Nephron (organoid): ENCODE measurements around the gene MELTF.
A peak's percentile ranks its signal among the peaks of the same experiment; 100 is the strongest.

Experiments
- H3K27ac Mint-ChIP-seq, 3 experiments: 2 replicates each; pipeline ENCODE4 v1.8.0; 2020; ENCODE audit warnings: mixed read lengths in 3 of 3, mild to moderate bottlenecking in 2 of 3, moderate library complexity in 1 of 3
- H3K27me3 Mint-ChIP-seq: 2 replicates; pipeline ENCODE4 v1.8.0; 2021; ENCODE audit warnings: low read depth, mild to moderate bottlenecking, moderate library complexity, mixed read lengths
- H3K36me3 Mint-ChIP-seq: 2 replicates; pipeline ENCODE4 v1.8.0; 2020; ENCODE audit warnings: low read depth, mixed read lengths
- H3K4me1 Mint-ChIP-seq: 2 replicates; pipeline ENCODE4 v1.8.0; 2020; ENCODE audit warnings: mixed read lengths
- H3K4me3 Mint-ChIP-seq, 3 experiments: 2 replicates each; pipeline ENCODE4 v1.8.0; 2020; ENCODE audit warnings: mild to moderate bottlenecking in 3 of 3, mixed read lengths in 3 of 3, moderate library complexity in 2 of 3
- H3K9me3 Mint-ChIP-seq: 2 replicates; pipeline ENCODE4 v1.8.0; 2020; ENCODE audit warnings: mixed read lengths
- TF ChIP-seq, protein P1 (sequence below), 3 experiments: fragments of 200-600 bp; sonication (generic); IDR thresholded peaks; one replicate each; pipeline ENCODE4 v1.5.0; 2021; ENCODE audit warnings: antibody characterized with exemption in 3 of 3; ENCODE audit not compliant: unreplicated experiment in 3 of 3

The MELTF gene

DNA sequence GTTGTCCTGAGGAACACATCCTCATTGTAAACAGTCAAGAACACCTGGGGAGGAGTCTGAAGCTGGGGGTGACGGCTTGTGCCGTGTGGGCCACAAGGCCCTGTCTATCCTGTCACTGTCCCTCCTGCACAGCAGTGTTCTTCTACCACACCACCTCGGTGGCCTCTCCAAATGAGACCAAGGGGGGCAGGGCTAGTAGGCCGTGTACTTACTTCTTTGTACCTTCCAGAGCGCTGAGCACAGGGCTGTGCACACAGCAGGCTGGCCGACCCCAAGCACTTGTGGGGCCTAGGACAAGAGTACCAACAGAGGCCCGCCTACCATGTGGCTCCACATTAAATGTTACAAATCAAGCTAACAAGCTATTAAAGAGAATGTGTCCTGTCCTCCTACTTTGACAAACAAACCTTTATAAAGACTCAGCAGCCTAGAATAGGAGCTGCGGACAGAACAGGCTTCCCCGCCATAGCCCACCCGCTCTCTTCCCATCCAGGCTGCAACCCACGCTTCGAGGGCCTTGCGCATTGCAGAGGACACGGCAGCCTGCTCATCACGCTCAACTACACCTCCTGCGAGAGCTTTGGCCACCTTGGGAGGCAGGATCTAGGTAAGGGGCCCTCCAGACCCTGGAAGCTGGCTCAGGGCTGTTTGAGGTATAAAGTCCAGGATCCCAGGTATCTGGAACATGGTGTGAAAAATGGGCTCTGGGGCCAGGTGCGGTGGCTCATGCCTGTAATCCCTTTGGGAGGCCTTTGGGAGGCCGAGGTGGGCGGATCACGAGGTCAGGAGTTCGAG is 30.5 kb downstream of the MELTF start:
- Mint-ChIP-seq H3K4me1 (peaks cover 12% of the 10 kb centered on the region), H3K9me3 (no peaks in the 10 kb centered on the region), H3K36me3 (no peaks in the 10 kb centered on the region), H3K27ac (no peak overlapping the region), H3K27me3 (peaks cover 4% of the 10 kb centered on the region), H3K4me3 (peak overlapping the region in 1 of 3 experiments; percentile 45)
- TF ChIP-seq, protein P1, sequence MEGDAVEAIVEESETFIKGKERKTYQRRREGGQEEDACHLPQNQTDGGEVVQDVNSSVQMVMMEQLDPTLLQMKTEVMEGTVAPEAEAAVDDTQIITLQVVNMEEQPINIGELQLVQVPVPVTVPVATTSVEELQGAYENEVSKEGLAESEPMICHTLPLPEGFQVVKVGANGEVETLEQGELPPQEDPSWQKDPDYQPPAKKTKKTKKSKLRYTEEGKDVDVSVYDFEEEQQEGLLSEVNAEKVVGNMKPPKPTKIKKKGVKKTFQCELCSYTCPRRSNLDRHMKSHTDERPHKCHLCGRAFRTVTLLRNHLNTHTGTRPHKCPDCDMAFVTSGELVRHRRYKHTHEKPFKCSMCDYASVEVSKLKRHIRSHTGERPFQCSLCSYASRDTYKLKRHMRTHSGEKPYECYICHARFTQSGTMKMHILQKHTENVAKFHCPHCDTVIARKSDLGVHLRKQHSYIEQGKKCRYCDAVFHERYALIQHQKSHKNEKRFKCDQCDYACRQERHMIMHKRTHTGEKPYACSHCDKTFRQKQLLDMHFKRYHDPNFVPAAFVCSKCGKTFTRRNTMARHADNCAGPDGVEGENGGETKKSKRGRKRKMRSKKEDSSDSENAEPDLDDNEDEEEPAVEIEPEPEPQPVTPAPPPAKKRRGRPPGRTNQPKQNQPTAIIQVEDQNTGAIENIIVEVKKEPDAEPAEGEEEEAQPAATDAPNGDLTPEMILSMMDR (IDR thresholded peaks at IDR 0.05; ENCODE audit: unreplicated experiment in 3 of 3), result no peak

DNA sequence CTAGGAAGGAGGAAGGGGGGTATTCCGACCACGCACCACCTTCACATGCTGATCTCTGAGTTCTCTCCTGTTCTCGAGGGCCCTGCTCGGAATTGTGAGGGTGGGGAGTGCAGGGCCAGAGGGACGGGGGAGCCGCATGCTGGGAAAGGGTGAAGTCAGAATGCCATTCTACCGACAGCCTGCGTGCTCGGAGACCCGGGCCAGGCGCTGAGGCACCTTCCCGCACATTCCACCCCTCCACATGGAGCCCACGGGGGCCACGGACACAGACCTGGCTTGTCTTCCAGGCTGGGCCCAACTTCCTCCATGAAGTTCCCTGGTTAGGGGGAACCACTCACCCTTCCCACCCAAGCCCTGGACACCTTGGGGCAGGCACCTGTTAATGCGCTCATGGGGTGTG is 32.3 kb downstream of the MELTF start:
- H3K9me3 Mint-ChIP-seq, result no peaks in the 10 kb centered on the region
- H3K4me1 Mint-ChIP-seq, result peaks cover 15% of the 10 kb centered on the region
- H3K36me3 Mint-ChIP-seq, result no peaks in the 10 kb centered on the region
- TF ChIP-seq, protein P1 (IDR thresholded peaks at IDR 0.05; ENCODE audit: unreplicated experiment in 3 of 3), result no peak
- H3K27ac Mint-ChIP-seq, result peak overlapping the region in 2 of 3 experiments; percentile 63 to 71
- H3K27me3 Mint-ChIP-seq, result peaks cover 4% of the 10 kb centered on the region
- no peak overlapping the region for H3K4me3 Mint-ChIP-seq

DNA sequence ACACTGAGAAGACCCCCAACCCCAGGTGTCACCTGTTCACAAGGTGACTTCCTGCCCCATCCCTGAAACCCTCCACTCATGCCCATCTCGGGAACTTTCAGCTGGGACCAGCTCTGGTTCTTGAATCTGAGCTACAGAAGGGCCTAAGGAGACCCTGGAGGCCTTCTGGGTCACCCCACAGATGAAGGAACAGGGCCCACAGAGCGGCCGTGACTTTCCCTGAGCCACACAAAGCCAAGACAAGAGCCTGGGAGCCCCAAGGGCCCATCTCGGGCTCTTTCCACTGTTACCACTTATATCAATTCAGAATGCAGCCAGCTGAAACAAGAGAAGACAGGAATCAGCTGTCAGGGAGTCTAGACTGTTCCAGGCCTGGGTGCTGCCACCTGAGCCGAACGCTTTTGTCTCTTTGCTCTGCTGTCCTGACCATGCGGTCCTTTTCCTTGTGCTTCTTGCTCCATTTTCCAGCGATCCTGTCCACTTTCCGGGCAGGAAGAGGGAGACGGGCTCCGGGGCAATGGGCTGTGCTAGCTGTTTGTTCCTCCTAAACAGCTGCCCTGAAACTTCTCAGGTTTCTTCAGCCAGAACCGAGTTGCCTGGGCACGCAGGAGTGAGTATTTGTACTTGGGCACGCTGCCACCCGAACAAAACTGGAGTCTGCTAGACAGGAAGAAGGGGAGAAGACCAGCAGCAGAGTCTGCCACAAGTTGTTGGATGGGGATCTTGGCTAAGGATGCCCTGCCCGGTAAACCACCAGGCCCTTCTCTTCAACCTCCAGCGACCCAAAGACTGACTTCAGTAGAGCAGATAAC is 33.0 kb downstream of the MELTF start:
- H3K4me3 Mint-ChIP-seq, result peak overlapping the region in 1 of 3 experiments; percentile 34
- TF ChIP-seq, protein P1 (IDR thresholded peaks at IDR 0.05; ENCODE audit: unreplicated experiment in 3 of 3), result no peak
- peaks cover 4% of the 10 kb centered on the region for H3K27me3 Mint-ChIP-seq
- H3K27ac Mint-ChIP-seq, result peak overlapping the region; percentile 63 to 71 (median 67)
- H3K36me3 Mint-ChIP-seq, result no peaks in the 10 kb centered on the region
- no peaks in the 10 kb centered on the region for H3K9me3 Mint-ChIP-seq
- peaks cover 12% of the 10 kb centered on the region for H3K4me1 Mint-ChIP-seq

DNA sequence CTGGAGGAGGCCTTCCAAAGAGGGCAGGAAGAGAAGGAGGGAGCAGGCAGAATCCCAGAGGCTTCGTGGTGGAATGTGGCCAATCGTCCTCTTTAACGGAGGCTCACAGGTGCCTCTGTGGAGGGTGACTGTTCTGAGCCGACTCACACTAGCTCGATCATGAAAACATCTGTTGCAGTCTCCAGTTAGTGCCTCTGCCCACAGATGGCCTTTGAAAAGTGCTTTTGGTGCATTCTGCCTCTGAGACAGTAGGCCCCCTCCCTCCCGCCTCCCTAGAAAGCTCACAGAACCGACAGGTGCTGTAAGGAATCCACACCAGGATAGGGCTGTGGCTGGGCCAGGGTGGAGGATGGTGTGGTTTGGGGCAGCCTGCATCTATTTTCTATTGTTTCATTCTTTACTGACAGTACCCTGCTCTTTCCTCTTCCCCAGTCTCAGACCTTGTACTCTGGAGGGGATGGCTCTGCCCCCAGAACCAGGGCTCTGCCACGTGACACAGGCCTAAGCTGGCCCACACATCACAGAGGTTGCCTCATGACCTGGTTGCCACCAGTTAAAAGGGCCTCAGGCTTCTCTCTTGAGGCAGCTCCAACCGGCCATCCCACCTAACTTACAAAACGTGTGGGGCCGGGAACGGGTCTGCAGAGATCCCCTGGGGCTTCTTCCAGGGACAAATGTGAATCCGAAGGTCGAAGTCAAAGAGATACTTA is 33.8 kb downstream of the MELTF start:
- Mint-ChIP-seq H3K27me3 (peaks cover 4% of the 10 kb centered on the region), H3K4me3 (no peak overlapping the region), H3K27ac (peak overlapping the region in 2 of 3 experiments; percentile 19 to 29), H3K9me3 (no peaks in the 10 kb centered on the region), H3K4me1 (peaks cover 8% of the 10 kb centered on the region), H3K36me3 (no peaks in the 10 kb centered on the region)
- TF ChIP-seq, protein P1 (IDR thresholded peaks at IDR 0.05; ENCODE audit: unreplicated experiment in 3 of 3), result no peak

DNA sequence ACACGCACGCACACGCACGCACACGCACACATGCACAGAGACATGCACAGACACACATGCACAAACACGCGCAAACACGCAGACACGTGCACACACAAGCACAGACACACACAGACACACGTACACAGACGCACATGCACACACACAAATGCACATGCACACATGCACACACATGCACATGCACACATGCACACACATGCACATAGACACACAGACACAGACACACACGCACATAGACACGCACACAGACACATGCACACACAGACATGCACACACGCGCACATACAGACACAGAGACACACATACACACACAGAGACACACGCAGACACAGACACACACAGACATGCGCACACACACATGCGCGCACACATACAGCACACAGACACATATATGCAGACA is 34.6 kb downstream of the MELTF start:
- Mint-ChIP-seq H3K27ac (no peak overlapping the region), H3K27me3 (peaks cover 3% of the 10 kb centered on the region), H3K4me3 (no peak overlapping the region), H3K4me1 (peaks cover 8% of the 10 kb centered on the region), H3K36me3 (no peaks in the 10 kb centered on the region), H3K9me3 (no peaks in the 10 kb centered on the region)
- TF ChIP-seq, protein P1 (IDR thresholded peaks at IDR 0.05; ENCODE audit: unreplicated experiment in 3 of 3), result no peak
